NOMO-1 treated with DMSO at 0.1 percent for 48 hours (cell line): Measurements from ENCODE around the gene ANKRD31.
"Not testable (repeated sequence)": the region's sequence is repeated elsewhere in the genome, so short reads cannot be mapped to it uniquely, and the experiment has no call there.

Source experiments
- DNase-seq: peaks from one replicate; lab custom pipeline; 2025; ENCODE audit not compliant: unreplicated experiment; lab: John Stamatoyannopoulos, UW

The ANKRD31 gene

GRCh38 chr5:75236322-75237316, at the start of gene ANKRD31:
Gene ANKRD31, minus strand, starts transcription at chr5:75236878. Its CDS starts 192 bp downstream, at chr5:75236686.
- DNase-seq: peak; percentile 74

GRCh38 chr5:75286211-75286773, 49.6 kb upstream of the ANKRD31 start:
- DNase-seq: no peak

GRCh38 chr5:75282581-75282980, 45.9 kb upstream of the ANKRD31 start:
- DNase-seq: no peak

GRCh38 chr5:75281716-75282465, 45.2 kb upstream of the ANKRD31 start:
- no peak for DNase-seq

GRCh38 chr5:75279321-75279720, 42.6 kb upstream of the ANKRD31 start:
- DNase-seq: no peak

- DNase-seq: no peak
Measured at GRCh38 chr5:75277463-75277862, 40.8 kb upstream of the ANKRD31 start.

GRCh38 chr5:75275756-75276155, 39.1 kb upstream of the ANKRD31 start:
- no peak for DNase-seq

- DNase-seq: no peak
Measured at GRCh38 chr5:75275147-75275546, 38.5 kb upstream of the ANKRD31 start.

GRCh38 chr5:75274486-75274885, 37.8 kb upstream of the ANKRD31 start:
- no peak for DNase-seq

- not testable (repeated sequence) for DNase-seq
Measured at GRCh38 chr5:75270605-75271004, 33.9 kb upstream of the ANKRD31 start.

GRCh38 chr5:75265731-75266130, 29.1 kb upstream of the ANKRD31 start:
- peak; percentile 55 for DNase-seq

GRCh38 chr5:75262271-75262670, 25.6 kb upstream of the ANKRD31 start:
- DNase-seq: no peak

GRCh38 chr5:75260708-75261107, 24.0 kb upstream of the ANKRD31 start:
- DNase-seq: no peak

GRCh38 chr5:75250452-75250851, 13.8 kb upstream of the ANKRD31 start:
- DNase-seq: not testable (repeated sequence)

- DNase-seq: no peak
Measured at GRCh38 chr5:75245023-75245422, 8.3 kb upstream of the ANKRD31 start.

- no peak for DNase-seq
Measured at GRCh38 chr5:75243510-75243909, 6.8 kb upstream of the ANKRD31 start.

GRCh38 chr5:75243100-75243499, 6.4 kb upstream of the ANKRD31 start:
- no peak for DNase-seq

- DNase-seq: no peak
Measured at GRCh38 chr5:75242067-75242466, 5.4 kb upstream of the ANKRD31 start.

GRCh38 chr5:75239681-75240080, 3.0 kb upstream of the ANKRD31 start:
- no peak for DNase-seq

GRCh38 chr5:75235711-75236110, 967 bp downstream of the ANKRD31 start:
- DNase-seq: no peak

- DNase-seq: no peak
Measured at GRCh38 chr5:75234251-75234650, 2.4 kb downstream of the ANKRD31 start.

- DNase-seq: no peak
Measured at GRCh38 chr5:75226916-75227315, 9.8 kb downstream of the ANKRD31 start.
